Measurements from ENCODE around the gene ACVR1B.

DNA sequence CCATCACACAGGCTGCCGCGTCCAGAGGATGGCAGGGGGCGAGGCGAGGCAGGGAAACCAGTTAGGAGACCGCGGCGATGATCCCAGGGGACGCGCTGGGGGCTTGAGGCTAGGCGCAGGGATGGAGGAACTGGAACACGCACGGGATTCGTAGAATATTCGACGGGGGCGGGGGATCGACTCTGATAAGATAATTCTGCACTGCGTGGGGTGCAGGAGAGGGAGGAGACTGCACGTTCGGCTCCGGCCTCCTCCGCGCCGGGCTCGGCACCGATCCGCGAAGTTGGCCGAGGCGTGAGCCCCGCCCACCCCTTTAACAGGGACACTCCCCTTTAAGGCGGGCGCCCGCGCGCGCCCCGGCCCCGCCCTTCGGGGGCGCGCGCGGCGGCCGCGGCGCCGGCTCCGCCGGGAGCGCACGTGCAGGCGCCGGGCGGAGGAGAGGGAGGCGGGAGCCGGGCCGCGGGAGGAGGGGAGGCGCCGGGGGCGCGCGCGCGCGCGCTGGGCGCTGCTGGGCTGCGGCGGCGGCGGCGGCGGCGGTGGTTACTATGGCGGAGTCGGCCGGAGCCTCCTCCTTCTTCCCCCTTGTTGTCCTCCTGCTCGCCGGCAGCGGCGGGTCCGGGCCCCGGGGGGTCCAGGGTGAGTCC is at the start of gene ACVR1B:
- TF ChIP-seq POLR2A (IDR thresholded peaks at IDR 0.05): peak in 1 of 2 donors; percentile 37
- TF ChIP-seq, protein P1, sequence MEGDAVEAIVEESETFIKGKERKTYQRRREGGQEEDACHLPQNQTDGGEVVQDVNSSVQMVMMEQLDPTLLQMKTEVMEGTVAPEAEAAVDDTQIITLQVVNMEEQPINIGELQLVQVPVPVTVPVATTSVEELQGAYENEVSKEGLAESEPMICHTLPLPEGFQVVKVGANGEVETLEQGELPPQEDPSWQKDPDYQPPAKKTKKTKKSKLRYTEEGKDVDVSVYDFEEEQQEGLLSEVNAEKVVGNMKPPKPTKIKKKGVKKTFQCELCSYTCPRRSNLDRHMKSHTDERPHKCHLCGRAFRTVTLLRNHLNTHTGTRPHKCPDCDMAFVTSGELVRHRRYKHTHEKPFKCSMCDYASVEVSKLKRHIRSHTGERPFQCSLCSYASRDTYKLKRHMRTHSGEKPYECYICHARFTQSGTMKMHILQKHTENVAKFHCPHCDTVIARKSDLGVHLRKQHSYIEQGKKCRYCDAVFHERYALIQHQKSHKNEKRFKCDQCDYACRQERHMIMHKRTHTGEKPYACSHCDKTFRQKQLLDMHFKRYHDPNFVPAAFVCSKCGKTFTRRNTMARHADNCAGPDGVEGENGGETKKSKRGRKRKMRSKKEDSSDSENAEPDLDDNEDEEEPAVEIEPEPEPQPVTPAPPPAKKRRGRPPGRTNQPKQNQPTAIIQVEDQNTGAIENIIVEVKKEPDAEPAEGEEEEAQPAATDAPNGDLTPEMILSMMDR (IDR thresholded peaks at IDR 0.05): no peak

Measured in heart left ventricle (tissue), 13 donors.